Right cardiac atrium (tissue), 5 donors: ENCODE data around the gene MTA1. TPM values are rescaled to one million over a fixed set of nuclear protein-coding genes. Genes with fewer than 3 reads are reported as not detected.

Source experiments
- ATAC-seq, 2 donors: fragments of 200-7000 bp; cut with Tn5 transposase; one replicate each; pipeline versions ENCODE4 v1.8.0 to v1.9.1; 2020; ENCODE audit warnings: moderate library complexity in 2 of 2, mild to moderate bottlenecking in 1 of 2
- DNase-seq, 3 donors: peaks; one replicate each; pipeline ENCODE4 v3.0.0-alpha.2; 2020
- H3K27ac ChIP-seq: one replicate; pipeline ENCODE4 v1.5.1; 2013; ENCODE audit warnings: mild to moderate bottlenecking, low read length, control low read depth, moderate library complexity
- H3K27me3 ChIP-seq: one replicate; pipeline ENCODE4 v1.6.1; 2013; ENCODE audit not compliant: control insufficient read depth, insufficient read depth
- H3K4me1 ChIP-seq: one replicate; pipeline ENCODE4 v1.6.1; 2013; ENCODE audit warnings: low read length; ENCODE audit not compliant: control insufficient read depth, insufficient read depth
- H3K4me3 ChIP-seq: one replicate; pipeline ENCODE4 v1.5.1; 2013; ENCODE audit warnings: low read length, control low read depth
- H3K9me3 ChIP-seq: one replicate; pipeline ENCODE4 v1.6.1; 2013; ENCODE audit warnings: low read length; ENCODE audit not compliant: control insufficient read depth
- WGBS: extraction: QIAGEN DNeasy Blood & Tissue Kit; methylation state at CpG from one replicate; pipeline ENCODE4 v1.1.7; 2013; 5-methylcytosine and 5-hydroxymethylcytosine counted together
- intact Hi-C, 4 donors: fragments of 100-400 bp; cut with DNase I; formaldehyde crosslinking; loops; one replicate each; pipeline versions ENCODE4 v1.11.0 to v1.14.0; 2022 to 2023
- polyA plus RNA-seq: library from polyadenylated mRNA; stranded (reverse); fragments of 200-250 nt; gene quantifications from one replicate; pipeline ENCODE4 v1.2.3, GENCODE V29; 2013
- total RNA-seq, 4 donors: library from RNA; stranded (reverse); fragmentation: NEBNext Ultra II Directional; extraction: Animal tissue kit (Norgen Biotek cat#: 25700); gene quantifications; one replicate each; pipeline ENCODE4 v1.2.1, GENCODE V29; 2021
- donor health status: healthy with polysubstance abuse.
- donor health status: DM: no; HTN: yes; CAD: no.
- donor health status: DM: no; HTN: no; CAD: no.
- donor health status: DM: no; HTN: yes; CAD: no; lungs with severe emphysema.
- donor health status: DM: yes; HTN: yes; CAD: no.

The MTA1 gene
- total and polyA plus RNA-seq, 5 donors, result 121 to 179 (median 141) TPM

DNA sequence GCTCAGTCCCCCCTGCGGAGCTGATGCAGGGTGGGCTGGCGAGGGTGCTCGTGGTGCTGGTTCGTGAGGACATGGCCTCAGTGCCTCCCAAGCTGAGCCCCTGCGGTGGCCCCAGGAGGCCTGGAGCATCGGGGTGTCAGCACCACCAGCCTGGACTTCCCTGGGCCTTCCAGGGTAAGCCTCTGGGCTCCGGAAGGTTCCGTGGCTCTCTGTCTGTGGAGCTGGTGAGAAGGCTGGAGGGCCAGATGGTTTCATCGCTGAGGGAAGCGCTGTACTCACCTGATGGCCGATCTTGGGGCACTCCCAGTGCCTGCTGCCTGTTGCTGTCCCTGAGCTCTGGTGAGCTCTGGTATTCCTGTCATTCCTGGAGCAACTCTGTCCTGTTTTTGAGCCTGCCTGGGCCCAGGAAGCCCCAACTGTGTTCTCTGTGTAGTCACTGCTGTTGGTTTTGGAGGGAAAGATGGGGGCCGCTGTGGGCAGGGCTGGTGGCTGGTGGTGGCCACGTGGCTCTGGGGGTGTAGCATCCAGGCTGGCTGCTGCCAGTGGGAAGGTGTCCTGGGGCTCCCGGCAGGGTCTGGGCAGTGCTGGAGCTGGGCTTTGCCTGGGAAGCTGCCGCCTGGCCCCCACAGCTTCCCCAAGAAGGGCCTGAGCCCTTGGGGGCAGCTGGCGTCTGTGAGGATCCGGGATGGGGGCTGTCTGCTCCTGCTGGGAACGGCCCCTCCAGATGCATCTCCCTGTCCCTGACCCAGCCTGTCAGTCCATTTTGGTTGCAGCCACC is 18.3 kb downstream of the MTA1 start:
- WGBS, result 93% methylated on average over 18 of the region's 18 CpGs
- Histone ChIP-seq H3K4me1 (no peaks in the 10 kb centered on the region), H3K4me3 (no peak overlapping the region), H3K9me3 (no peaks in the 10 kb centered on the region), H3K27ac (no peak overlapping the region), H3K27me3 (no peaks in the 10 kb centered on the region)
- peak in 2 of 3 donors; percentile 12 to 39 for DNase-seq
- no peak for ATAC-seq
- intact Hi-C loops, result no loop called here

GRCh38 chr14:105439179-105439578 is 19.6 kb downstream of the MTA1 start:
- WGBS, result 88% methylated on average over 11 of the region's 11 CpGs
- H3K9me3 ChIP-seq, result no peaks in the 10 kb centered on the region
- ATAC-seq (peak in 1 of 2 donors; percentile 27), DNase-seq (peak in 2 of 3 donors; percentile 28 to 32)
- H3K27me3 ChIP-seq, result no peaks in the 10 kb centered on the region
- no peak overlapping the region for H3K4me3 ChIP-seq
- H3K4me1 ChIP-seq, result no peaks in the 10 kb centered on the region
- intact Hi-C loops, result no loop called here
- H3K27ac ChIP-seq, result no peak overlapping the region

- no peaks in the 10 kb centered on the region for H3K27me3 ChIP-seq
- no peak overlapping the region for H3K4me3 ChIP-seq
- DNase-seq (peak; percentile 23 to 66 (median 62)), ATAC-seq (peak; percentile 11 to 12)
- intact Hi-C loops, result no loop called here
- 91% methylated on average over 33 of the region's 33 CpGs for WGBS
- H3K27ac ChIP-seq, result no peak overlapping the region
- no peaks in the 10 kb centered on the region for H3K9me3 ChIP-seq
- H3K4me1 ChIP-seq, result no peaks in the 10 kb centered on the region
These were observed 20.3 kb downstream of the MTA1 start for GRCh38 chr14:105439710-105440553.

DNA sequence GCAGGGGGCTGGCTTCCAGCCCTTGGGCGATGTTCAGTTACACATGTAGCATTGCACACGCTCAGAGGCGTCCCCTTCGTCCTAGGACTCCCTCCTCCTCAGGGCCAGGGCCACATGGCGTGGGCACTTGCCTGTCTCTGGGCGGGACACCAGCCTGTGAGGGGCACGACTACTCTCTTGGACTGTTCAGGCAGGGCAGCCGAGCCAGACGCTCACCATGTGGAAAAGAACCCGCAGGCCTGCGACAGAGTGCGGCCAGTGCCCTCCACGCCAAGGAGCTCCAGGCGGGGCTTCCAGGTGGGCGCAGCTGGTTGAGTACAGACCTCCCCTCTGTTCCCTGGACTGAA is 20.9 kb downstream of the MTA1 start:
- intact Hi-C loops, result no loop called here
- peak in 1 of 2 donors; percentile 10 for ATAC-seq
- no peaks in the 10 kb centered on the region for H3K27me3 ChIP-seq
- peak in 2 of 3 donors; percentile 11 to 42 for DNase-seq
- whole genome bisulfite sequencing, result 95% methylated on average over 15 of the region's 15 CpGs
- no peaks in the 10 kb centered on the region for H3K4me1 ChIP-seq
- H3K4me3 ChIP-seq, result no peak overlapping the region
- no peak overlapping the region for H3K27ac ChIP-seq
- H3K9me3 ChIP-seq, result no peaks in the 10 kb centered on the region

GRCh38 chr14:105440992-105441391 is 21.4 kb downstream of the MTA1 start:
- Histone ChIP-seq H3K4me3 (no peak overlapping the region), H3K27me3 (no peaks in the 10 kb centered on the region), H3K27ac (no peak overlapping the region), H3K4me1 (no peaks in the 10 kb centered on the region), H3K9me3 (no peaks in the 10 kb centered on the region)
- peak in 2 of 3 donors; percentile 34 to 44 for DNase-seq
- intact Hi-C loops, result no loop called here
- ATAC-seq, result no peak
- whole genome bisulfite sequencing, result 95% methylated on average over 9 of the region's 9 CpGs

DNA sequence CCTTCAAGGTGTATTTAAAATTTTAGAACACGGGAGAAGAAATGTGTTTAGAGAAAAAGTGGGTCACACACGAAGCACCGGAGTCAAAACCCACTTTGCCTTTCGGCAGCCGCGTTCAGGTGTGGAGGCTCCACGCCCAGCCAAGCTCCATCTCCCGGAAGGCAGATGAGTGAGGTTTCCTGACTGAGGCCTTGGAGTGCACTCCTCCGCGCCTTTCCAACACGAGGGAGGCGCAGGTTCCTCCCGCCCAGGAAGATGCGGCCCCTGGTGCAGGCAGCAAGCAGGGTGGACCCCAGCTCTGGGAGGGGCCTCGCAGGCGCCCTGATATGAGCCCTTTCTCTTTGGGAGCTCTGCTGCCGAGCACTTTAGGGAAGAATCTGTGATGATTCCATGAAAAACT is 22.5 kb downstream of the MTA1 start:
- WGBS, result 77% methylated on average over 17 of the region's 17 CpGs
- Histone ChIP-seq H3K4me3 (no peak overlapping the region), H3K9me3 (no peaks in the 10 kb centered on the region), H3K27ac (no peak overlapping the region), H3K4me1 (no peaks in the 10 kb centered on the region), H3K27me3 (no peaks in the 10 kb centered on the region)
- no peak for ATAC-seq
- peak in 2 of 3 donors; percentile 16 to 31 for DNase-seq
- intact Hi-C loops, result no loop called here

DNA sequence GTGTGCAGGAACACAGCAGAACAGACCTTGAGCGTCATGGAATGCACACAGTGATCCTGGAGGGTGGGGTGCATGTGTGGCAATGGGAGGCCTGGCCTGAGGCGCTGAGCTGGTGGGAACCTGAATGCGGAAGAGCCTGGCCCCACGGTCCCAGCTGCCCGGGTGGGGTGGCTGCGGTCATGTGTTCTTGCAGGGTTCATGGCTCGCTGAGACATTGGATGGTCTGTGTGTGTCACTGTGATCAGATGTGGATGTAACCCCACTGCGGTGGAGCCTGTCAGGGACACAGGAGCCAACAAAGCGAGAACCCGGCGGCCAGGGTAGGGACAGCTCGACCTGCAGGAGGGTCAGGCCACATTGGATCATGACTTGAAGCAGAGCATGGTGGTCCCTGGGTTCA is 23.2 kb downstream of the MTA1 start:
- ATAC-seq, result no peak
- Histone ChIP-seq H3K27me3 (no peaks in the 10 kb centered on the region), H3K9me3 (no peaks in the 10 kb centered on the region), H3K27ac (no peak overlapping the region), H3K4me3 (no peak overlapping the region), H3K4me1 (no peaks in the 10 kb centered on the region)
- peak in 2 of 3 donors; percentile 9 to 38 for DNase-seq
- intact Hi-C loops, result no loop called here
- WGBS, result 86% methylated on average over 12 of the region's 12 CpGs

DNA sequence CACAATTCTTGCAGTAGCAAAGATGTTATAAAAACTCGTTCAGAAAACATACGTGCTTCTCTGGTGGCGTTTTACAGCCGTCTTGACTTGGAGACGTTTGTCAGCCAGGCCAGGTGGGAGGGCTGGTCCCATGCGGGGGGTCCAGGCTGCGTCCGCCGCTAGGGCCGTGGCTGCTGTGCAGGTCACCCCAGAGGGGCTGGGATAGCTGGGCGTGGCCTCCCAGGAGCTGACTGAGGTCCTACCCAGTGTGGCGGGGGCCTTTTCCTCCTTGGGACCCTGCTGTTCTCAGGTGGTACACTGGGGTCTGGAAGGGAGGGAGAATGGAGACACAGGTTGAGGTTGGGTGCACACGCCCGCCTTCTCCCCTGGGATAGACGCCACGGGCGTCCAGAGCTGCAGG is 25.2 kb downstream of the MTA1 start:
- Histone ChIP-seq H3K4me1 (no peaks in the 10 kb centered on the region), H3K27me3 (no peaks in the 10 kb centered on the region), H3K27ac (no peak overlapping the region), H3K4me3 (no peak overlapping the region), H3K9me3 (no peaks in the 10 kb centered on the region)
- WGBS, result 90% methylated on average over 17 of the region's 17 CpGs
- ATAC-seq (no peak), DNase-seq (peak; percentile 13 to 48 (median 42))
- intact Hi-C loops, result loop anchor here in 2 of 4 donors (5.0 kb wide), 2 partner anchors 42 to 73 kb away; partner anchors contain the start of gene CRIP1 (in 1 of the 2)

- DNase-seq (peak; percentile 11 to 59 (median 45)), ATAC-seq (no peak)
- WGBS, result 82% methylated on average over 24 of the region's 24 CpGs
- Histone ChIP-seq H3K27ac (no peak overlapping the region), H3K4me1 (no peaks in the 10 kb centered on the region), H3K9me3 (no peaks in the 10 kb centered on the region), H3K27me3 (no peaks in the 10 kb centered on the region), H3K4me3 (no peak overlapping the region)
- intact Hi-C loops, result loop anchor here in 2 of 4 donors (5.0 kb wide), 2 partner anchors 42 to 73 kb away; partner anchors contain the start of gene CRIP1 (in 1 of the 2)
These were observed 25.7 kb downstream of the MTA1 start for GRCh38 chr14:105445290-105445689.

- Histone ChIP-seq H3K4me3 (no peak overlapping the region), H3K4me1 (no peaks in the 10 kb centered on the region), H3K27ac (no peak overlapping the region), H3K9me3 (no peaks in the 10 kb centered on the region), H3K27me3 (no peaks in the 10 kb centered on the region)
- WGBS, result 83% methylated on average over 26 of the region's 26 CpGs
- intact Hi-C loops, result loop anchor here in 2 of 4 donors (5.0 kb wide), 2 partner anchors 41 to 74 kb away; partner anchors contain the start of gene CRIP1 (in 1 of the 2)
- peak; percentile 17 to 52 (median 39) for DNase-seq
- no peak for ATAC-seq
These were observed 26.5 kb downstream of the MTA1 start for GRCh38 chr14:105445901-105446845.
